ENCODE results near the gene MRPL27.

MRPL27 gene

DNA sequence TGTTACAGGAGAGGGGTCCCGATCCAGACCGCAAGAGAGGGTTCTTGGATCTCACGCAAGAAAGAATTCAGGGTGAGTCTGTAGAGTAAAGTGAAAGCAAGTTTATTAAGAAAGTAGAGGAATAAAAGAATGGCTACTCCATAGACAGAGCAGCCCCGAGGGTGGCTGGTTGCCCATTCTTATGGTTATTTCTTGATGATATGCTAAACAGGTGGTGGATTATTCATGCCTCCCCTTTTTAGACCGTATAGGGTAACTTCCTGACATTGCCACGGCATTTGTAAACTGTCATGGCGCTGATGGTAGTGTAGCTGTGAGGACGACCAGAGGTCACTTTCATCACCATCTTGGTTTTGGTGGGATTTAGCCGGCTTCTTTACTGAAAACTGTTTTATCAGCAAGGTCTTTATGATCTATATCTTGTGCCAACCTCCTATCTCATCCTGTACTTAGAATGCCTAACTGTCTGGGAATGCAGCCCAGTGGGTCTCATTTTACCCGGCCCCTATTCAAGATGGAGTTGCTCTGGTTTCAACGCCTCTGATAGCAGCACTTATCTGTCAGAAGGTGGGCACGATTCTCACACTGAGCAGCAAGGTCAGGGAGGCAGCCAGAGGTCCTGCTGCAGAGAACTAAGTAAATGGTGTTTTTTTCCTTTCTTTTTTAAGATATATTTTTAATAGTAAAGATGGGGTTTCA lies 53.5 kb downstream of the MRPL27 start:
- TF ChIP-seq SPI1 (IDR thresholded peaks at IDR 0.05; ENCODE audit: borderline replicate concordance, low read depth), result no peak
- TF ChIP-seq, protein P1, sequence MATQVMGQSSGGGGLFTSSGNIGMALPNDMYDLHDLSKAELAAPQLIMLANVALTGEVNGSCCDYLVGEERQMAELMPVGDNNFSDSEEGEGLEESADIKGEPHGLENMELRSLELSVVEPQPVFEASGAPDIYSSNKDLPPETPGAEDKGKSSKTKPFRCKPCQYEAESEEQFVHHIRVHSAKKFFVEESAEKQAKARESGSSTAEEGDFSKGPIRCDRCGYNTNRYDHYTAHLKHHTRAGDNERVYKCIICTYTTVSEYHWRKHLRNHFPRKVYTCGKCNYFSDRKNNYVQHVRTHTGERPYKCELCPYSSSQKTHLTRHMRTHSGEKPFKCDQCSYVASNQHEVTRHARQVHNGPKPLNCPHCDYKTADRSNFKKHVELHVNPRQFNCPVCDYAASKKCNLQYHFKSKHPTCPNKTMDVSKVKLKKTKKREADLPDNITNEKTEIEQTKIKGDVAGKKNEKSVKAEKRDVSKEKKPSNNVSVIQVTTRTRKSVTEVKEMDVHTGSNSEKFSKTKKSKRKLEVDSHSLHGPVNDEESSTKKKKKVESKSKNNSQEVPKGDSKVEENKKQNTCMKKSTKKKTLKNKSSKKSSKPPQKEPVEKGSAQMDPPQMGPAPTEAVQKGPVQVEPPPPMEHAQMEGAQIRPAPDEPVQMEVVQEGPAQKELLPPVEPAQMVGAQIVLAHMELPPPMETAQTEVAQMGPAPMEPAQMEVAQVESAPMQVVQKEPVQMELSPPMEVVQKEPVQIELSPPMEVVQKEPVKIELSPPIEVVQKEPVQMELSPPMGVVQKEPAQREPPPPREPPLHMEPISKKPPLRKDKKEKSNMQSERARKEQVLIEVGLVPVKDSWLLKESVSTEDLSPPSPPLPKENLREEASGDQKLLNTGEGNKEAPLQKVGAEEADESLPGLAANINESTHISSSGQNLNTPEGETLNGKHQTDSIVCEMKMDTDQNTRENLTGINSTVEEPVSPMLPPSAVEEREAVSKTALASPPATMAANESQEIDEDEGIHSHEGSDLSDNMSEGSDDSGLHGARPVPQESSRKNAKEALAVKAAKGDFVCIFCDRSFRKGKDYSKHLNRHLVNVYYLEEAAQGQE (IDR thresholded peaks at IDR 0.05; ENCODE audit: insufficient replicate concordance, low read depth), result no peak
- no peak for TF ChIP-seq POLR2AphosphoS5 (IDR thresholded peaks at IDR 0.05; ENCODE audit: low read depth)
- TF ChIP-seq GABPA (IDR thresholded peaks at IDR 0.05; ENCODE audit: low read depth), result no peak
- TF ChIP-seq, protein P2, sequence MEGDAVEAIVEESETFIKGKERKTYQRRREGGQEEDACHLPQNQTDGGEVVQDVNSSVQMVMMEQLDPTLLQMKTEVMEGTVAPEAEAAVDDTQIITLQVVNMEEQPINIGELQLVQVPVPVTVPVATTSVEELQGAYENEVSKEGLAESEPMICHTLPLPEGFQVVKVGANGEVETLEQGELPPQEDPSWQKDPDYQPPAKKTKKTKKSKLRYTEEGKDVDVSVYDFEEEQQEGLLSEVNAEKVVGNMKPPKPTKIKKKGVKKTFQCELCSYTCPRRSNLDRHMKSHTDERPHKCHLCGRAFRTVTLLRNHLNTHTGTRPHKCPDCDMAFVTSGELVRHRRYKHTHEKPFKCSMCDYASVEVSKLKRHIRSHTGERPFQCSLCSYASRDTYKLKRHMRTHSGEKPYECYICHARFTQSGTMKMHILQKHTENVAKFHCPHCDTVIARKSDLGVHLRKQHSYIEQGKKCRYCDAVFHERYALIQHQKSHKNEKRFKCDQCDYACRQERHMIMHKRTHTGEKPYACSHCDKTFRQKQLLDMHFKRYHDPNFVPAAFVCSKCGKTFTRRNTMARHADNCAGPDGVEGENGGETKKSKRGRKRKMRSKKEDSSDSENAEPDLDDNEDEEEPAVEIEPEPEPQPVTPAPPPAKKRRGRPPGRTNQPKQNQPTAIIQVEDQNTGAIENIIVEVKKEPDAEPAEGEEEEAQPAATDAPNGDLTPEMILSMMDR (IDR thresholded peaks at IDR 0.05; ENCODE audit: insufficient read depth, low read length), result no peak
- Histone ChIP-seq H3K27ac (replicated peaks) (no peak overlapping the region), H3K4me3 (replicated peaks; ENCODE audit: insufficient read depth, low read length) (no peak overlapping the region), H3K27me3 (ENCODE audit: insufficient read depth, poor library complexity, severe bottlenecking) (peaks cover 4% of the 10 kb centered on the region)
- DNase-seq (ENCODE audit: low read depth in 1 of 2, low spot score in 1 of 2), result no peak

DNA sequence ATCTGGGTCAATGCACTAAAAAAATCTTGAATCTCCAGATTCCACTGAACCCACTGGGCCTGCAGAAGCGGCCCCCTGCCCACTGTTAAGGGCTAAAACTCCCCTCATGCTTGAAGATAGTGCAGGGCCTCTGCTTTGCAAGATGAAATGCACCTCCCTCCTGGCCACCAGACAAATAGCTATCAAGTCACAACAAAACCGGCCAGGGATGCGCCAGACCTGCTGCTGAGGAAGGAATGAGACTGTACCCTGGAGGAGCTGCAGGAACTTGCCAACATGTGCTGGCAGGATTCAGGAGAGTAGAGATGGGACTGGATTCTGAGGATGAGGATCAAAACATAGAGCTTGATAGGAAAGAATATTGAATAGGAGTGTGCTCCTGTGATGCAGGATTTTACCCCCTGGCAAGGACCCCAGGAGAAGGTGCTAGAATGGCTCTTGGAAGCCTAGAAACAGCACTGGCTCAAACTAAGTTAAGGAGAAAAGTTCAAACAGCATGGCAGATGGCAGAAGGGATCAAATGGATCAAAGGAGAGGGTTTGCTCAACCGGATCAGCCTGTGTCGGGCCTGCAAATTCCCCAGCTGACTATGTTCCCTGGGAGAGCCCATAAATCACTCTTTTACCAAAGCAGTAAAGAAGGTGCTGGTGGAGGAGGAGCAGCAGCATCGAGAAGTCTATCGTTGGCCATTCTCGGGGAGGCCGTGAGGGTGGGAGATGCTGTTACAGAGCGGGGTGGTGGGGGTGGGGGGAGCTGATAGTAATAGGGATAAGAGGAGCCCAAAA lies 54.3 kb downstream of the MRPL27 start:
- no peak for DNase-seq (ENCODE audit: low read depth in 1 of 2, low spot score in 1 of 2)
- TF ChIP-seq, protein P1 (IDR thresholded peaks at IDR 0.05; ENCODE audit: insufficient replicate concordance, low read depth), result no peak
- TF ChIP-seq GABPA (IDR thresholded peaks at IDR 0.05; ENCODE audit: low read depth), result no peak
- TF ChIP-seq SPI1 (IDR thresholded peaks at IDR 0.05; ENCODE audit: borderline replicate concordance, low read depth), result no peak
- no peak for TF ChIP-seq POLR2AphosphoS5 (IDR thresholded peaks at IDR 0.05; ENCODE audit: low read depth)
- TF ChIP-seq, protein P2 (IDR thresholded peaks at IDR 0.05; ENCODE audit: insufficient read depth, low read length), result no peak
- H3K27ac ChIP-seq (replicated peaks), result no peak overlapping the region
- peaks cover 4% of the 10 kb centered on the region for H3K27me3 ChIP-seq (ENCODE audit: insufficient read depth, poor library complexity, severe bottlenecking)
- H3K4me3 ChIP-seq (replicated peaks; ENCODE audit: insufficient read depth, low read length), result no peak overlapping the region
